HG03135 (cell line): ENCODE results near the gene LYRM4.

Experiments
- ATAC-seq: cut with Tn5 transposase; IDR thresholded peaks from one replicate; pipeline ENCODE4 v1.9.1; 2021; ENCODE audit warnings: mild to moderate bottlenecking, moderate library complexity; ENCODE audit not compliant: unreplicated experiment

LYRM4 gene

GRCh38 chr6:5260661-5261544 lies at the start of gene LYRM4, which contains the start of gene FARS2:
Gene LYRM4 (minus strand): TSS chr6:5260950. CDS start chr6:5260733, 217 bp downstream.
Gene FARS2 (plus strand): TSS chr6:5261513.
- peak; percentile 77 for ATAC-seq

DNA sequence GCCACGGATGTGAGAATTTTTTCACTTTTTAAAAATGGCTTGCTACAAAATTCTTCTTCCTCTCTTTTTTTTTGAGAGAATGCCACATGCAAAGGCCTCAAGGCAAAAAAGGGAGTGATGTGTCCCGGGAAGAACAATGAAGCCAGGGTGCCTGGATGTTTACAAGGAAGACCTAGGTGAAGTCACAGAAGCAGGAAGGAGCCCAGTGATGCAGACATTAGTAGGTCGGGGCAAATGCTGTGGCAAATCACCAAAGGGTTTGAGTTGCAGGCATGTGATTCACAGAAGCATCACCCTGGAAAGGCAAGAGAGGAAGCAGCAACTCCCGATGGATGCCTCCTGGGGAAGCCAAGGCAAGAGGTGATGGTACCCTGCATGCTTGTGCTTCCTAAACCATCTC lies 47.3 kb upstream of the LYRM4 start:
- ATAC-seq = no peak

- no peak for ATAC-seq
These were observed 46.3 kb upstream of the LYRM4 start for GRCh38 chr6:5307058-5307457.

GRCh38 chr6:5305968-5306626 lies 45.3 kb upstream of the LYRM4 start:
- ATAC-seq = no peak

DNA sequence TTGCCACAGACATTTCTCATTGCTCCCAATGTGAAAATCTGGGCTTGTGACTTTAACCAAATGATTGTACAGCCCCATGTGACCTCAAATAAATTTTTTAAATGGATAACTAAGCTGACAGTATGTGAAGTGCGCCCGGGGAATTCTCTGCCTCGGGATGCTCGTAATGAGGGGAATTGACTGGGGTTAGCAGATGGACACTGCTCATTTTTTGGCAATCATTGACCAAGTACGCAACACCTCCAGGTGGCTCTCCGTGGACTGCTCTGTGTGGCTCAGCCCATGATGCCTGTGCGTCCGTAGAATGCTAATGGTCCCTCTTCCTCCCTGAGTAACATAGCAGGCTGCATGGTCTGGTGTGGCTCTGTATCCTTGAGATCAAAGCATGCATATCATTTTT lies 42.9 kb upstream of the LYRM4 start:
- no peak for ATAC-seq

- ATAC-seq = peak; percentile 73
These were observed 42.4 kb upstream of the LYRM4 start for GRCh38 chr6:5302995-5303622.

DNA sequence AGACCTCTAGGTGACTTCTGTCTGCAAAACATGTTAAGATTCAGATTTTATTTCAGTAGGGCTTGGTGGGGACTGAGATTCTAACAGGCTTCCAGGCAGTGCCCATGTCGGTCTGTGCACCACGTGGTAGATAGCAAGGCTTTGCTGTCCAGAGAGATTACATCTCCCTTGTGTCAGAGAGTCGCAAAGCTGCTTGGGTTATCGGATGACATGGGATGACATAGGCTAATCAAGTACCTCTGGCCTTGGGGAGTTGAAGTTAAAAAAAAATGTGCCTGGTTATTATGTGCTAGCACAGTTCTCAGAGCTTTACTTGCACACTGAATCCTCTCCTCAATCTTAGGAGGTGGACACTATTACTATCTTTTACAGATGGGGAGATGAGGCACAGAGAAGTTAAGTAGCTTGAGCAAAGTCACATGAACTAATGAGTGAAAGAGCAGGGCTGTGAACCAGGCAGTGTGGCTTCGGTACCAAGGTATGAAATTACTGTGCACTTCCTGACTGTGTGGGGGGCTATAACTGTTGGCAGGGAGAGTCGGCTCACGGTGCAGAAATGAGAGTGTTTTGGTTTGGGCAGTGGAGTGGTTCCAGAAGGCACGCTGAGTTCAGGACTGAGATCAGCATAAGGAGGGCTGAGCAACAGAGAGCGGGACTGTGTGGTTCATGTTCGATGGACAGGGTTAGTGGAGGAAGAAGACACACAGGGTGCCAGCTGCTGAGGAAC lies 41.6 kb upstream of the LYRM4 start:
- ATAC-seq = peak; percentile 84

- no peak for ATAC-seq
These were observed 39.5 kb upstream of the LYRM4 start for GRCh38 chr6:5300206-5300764.

DNA sequence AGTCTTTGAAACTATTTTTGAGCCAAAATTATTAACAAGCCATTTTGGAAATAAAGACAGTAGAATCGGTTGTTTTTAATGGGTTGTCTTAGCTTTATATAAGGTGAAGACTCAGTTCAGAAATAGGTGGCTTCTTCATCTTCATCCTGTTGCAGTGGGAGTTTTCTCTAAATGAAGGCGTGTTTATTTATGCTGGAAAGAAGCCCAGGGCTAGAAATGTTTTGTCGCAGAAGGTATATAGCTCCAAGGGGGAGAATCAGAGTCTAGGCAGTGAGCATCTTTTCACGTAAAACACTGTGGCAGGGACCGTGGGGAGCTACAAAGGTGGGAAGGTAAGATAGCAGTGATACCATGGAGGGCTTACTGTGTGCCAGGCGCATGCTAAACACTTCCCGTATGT lies 34.9 kb upstream of the LYRM4 start:
- ATAC-seq = no peak

GRCh38 chr6:5294392-5295211 lies 33.9 kb upstream of the LYRM4 start:
- no peak for ATAC-seq

DNA sequence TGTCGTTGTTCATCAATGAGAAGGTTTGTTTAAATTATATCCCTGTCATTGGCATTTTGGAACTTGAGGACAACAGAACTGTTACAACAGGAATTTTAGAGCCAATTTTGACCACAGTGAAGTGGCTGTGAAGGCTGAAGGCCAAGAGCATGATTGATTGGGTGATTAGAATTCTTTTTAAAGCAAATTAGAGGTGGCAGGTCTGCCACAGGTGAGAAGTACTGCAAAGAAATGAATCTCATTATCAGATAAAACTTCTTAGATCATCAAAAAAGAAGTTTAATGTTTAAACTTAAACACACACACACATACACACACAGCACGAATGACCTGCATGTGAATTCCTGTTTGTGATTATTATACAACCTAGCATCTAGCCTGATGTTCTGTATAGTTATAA lies 32.9 kb upstream of the LYRM4 start:
- ATAC-seq = no peak

- ATAC-seq = no peak
These were observed 31.4 kb upstream of the LYRM4 start for GRCh38 chr6:5292154-5292553.

DNA sequence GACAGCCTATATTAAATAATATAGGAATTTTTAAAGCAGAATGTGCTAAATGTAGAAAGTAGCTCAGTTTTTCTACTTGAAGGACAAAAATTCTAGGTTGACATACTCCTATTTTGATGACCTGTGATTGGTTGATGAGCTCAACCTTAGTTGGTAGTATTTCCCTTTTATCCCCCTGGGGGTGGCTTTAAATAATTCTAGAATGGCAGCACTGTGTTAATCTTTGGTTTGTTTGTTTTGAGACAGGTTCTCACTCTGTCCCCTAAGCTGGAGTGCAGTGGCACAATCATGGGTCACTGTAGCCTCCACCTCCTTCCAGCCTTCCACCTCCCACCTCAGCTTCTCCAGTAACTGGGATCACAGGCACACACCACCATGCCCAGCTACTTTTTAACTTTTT lies 29.8 kb upstream of the LYRM4 start:
- no peak for ATAC-seq

GRCh38 chr6:5290097-5290496 lies 29.3 kb upstream of the LYRM4 start:
- no peak for ATAC-seq

GRCh38 chr6:5287966-5288297 lies 27.2 kb upstream of the LYRM4 start:
- ATAC-seq = no peak

DNA sequence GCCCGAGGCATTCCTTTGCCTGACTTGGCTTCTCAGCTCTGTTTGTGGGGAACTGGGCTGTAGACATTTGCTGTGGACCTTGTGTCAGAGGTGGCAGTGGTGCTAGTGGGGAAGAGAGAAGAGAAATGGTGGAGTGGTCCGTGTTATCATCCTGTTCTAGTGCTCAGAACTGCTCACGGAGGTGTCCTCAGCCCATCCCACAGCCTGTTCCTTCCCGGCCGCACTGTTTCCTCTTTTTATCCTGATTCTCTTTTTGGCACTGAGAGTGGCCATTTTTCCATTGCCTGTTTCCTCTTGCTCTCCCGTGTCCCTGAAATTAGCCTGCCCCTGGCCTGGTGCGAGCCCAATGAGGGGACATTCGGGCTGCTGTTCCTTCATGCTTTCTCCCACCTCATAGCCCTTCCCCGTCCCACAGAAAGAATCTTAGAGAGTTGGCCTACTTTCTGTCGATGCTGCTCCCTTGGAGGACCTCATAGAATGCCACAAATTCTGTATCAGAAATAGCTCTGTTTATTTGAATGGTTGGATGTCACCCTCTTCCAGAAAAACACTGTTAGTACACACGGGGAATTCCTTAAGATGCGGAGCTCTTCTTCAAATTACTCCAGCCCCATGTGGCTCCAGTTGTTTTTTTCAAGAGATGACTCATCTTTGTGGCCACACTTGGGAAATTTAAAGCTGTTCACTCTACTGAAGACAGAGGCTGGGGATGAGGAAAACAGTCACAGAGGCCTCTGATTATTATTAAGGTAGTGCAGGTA lies 26.6 kb upstream of the LYRM4 start:
- ATAC-seq = no peak

GRCh38 chr6:5286780-5287179 lies 26.0 kb upstream of the LYRM4 start:
- no peak for ATAC-seq

DNA sequence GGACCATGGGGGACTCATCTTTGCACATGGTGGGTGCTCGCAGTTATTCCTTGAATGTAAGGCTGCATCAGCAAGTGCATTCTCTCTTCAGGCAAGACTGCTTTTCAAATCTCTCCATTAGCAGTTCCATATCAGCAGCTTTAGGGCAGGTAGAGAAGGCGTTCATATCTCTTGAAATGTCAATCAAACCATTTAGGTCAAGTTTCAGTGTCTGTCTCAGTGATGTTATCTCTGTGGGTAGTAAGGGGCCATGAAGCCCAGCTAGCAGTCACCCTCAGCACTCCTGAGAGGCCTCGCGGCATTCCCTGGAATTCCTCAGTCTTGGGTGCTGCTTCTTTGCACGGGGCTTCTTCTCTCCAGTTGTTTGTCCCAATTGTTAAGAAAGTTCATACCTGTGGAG lies 24.8 kb upstream of the LYRM4 start:
- ATAC-seq = no peak

GRCh38 chr6:5285081-5285480 lies 24.3 kb upstream of the LYRM4 start:
- no peak for ATAC-seq
